Activated CD4-positive, alpha-beta memory T cell treated with anti-CD3 and anti-CD28 coated beads for 36 hours (primary cell): ENCODE results near the gene NAA60. TPM values are rescaled to one million over a fixed set of nuclear protein-coding genes. Genes with fewer than 3 reads are reported as not detected.

Experiments used
- microRNA-seq: library from miRNA; unstranded; fragments of <30 nt; microRNA quantifications from one replicate; pipeline ENCODE4 v1.2.0, GENCODE V29; 2022; ENCODE audit warnings: borderline number of aligned reads, borderline microRNAs expressed, borderline replicate concordance
- total RNA-seq, 2 experiments: library from RNA; stranded (reverse); gene quantifications; one replicate each; pipeline ENCODE4 v1.2.3, GENCODE V29; 2021

The NAA60 gene
- total RNA-seq, 2 experiments from 2014 or later = 26.9 to 34.1 TPM

Small RNAs within 50 kb of the gene (microRNA-seq; reads per million reads assigned to microRNA genes)
- gene MIR6126 = not detected

Other genes with a start within 250 kb of the NAA60 start
- 10 to 100 TPM; 10.6 to 11.5 TPM for gene ZNF200, start 208.5 kb upstream of the NAA60 start, total RNA-seq
- gene MEFV, start 187.0 kb upstream of the NAA60 start, total RNA-seq = under 1 TPM; 0.07 to 0.17 TPM
- gene ZNF263, start 160.2 kb upstream of the NAA60 start, total RNA-seq = 10 to 100 TPM; 13.2 to 13.5 TPM
- gene TIGD7, start 138.2 kb upstream of the NAA60 start, total RNA-seq = 1 to 10 TPM; 3.3 to 3.4 TPM
- gene ZNF75A, start 138.2 kb upstream of the NAA60 start, total RNA-seq = 10 to 100 TPM; 19.3 to 20.0 TPM
- gene OR2C1, start 87.8 kb upstream of the NAA60 start, total RNA-seq = not detected
- 10 to 100 TPM; 10.9 to 11.9 TPM for gene ZSCAN32, start 42.7 kb upstream of the NAA60 start, total RNA-seq
- 1 to 10 TPM; 6.0 to 7.3 TPM for gene ZNF174, start 42.5 kb upstream of the NAA60 start, total RNA-seq
- gene ZNF597, start 176 bp upstream of the NAA60 start, total RNA-seq = 1 to 10 TPM; 1.6 to 2.1 TPM
- not detected for gene C16orf90, start 51.8 kb downstream of the NAA60 start, total RNA-seq
- gene CLUAP1, start 57.3 kb downstream of the NAA60 start, total RNA-seq = 10 to 100 TPM; 17.6 to 21.0 TPM
- 10 to 100 TPM; 25.9 to 28.4 TPM for gene NLRC3, start 133.7 kb downstream of the NAA60 start, total RNA-seq
- 10 to 100 TPM; 13.4 to 15.3 TPM for gene SLX4, start 167.9 kb downstream of the NAA60 start, total RNA-seq
- gene DNASE1, start 211.0 kb downstream of the NAA60 start, total RNA-seq = 10 to 100 TPM; 11.4 to 14.3 TPM